Loucy (cell line): Measurements from ENCODE around the gene ASPSCR1.

Experiments used
- H2AFZ ChIP-seq: fragments of 200-600 bp; sonication (generic); 2 replicates; pipeline ENCODE4 v1.6.0; 2016; ENCODE audit warnings: antibody characterized with exemption, mild to moderate bottlenecking, low read length, moderate library complexity
- H3F3A ChIP-seq: fragments of 200-600 bp; 2 replicates; pipeline ENCODE4 v1.6.0; 2016; ENCODE audit warnings: antibody characterized with exemption, low read depth, mild to moderate bottlenecking
- H3K27me3 ChIP-seq: fragments of 200-600 bp; sonication (generic); 2 replicates; pipeline ENCODE4 v1.6.1; 2014; ENCODE audit warnings: low read length, mild to moderate bottlenecking; ENCODE audit not compliant: insufficient read depth, poor library complexity, severe bottlenecking
- H3K36me3 ChIP-seq: fragments of 200-600 bp; sonication (generic); 2 replicates; pipeline ENCODE4 v1.6.1; 2016; ENCODE audit warnings: low read length; ENCODE audit not compliant: insufficient read depth
- H3K4me1 ChIP-seq: fragments of 200-600 bp; sonication (generic); 2 replicates; pipeline ENCODE4 v1.5.1; 2014; ENCODE audit warnings: low read length, mild to moderate bottlenecking; ENCODE audit not compliant: insufficient read depth, poor library complexity, severe bottlenecking
- H3K4me2 ChIP-seq: fragments of 200-600 bp; sonication (generic); 2 replicates; pipeline ENCODE4 v1.6.0; 2014; ENCODE audit warnings: antibody characterized with exemption, low read length, low read depth, mild to moderate bottlenecking; ENCODE audit not compliant: poor library complexity, severe bottlenecking
- H3K4me3 ChIP-seq: fragments of 200-600 bp; sonication (generic); 2 replicates; pipeline ENCODE4 v1.5.1; 2014; ENCODE audit warnings: low read length, mild to moderate bottlenecking, mixed read lengths; ENCODE audit not compliant: poor library complexity, severe bottlenecking
- H3K79me2 ChIP-seq: fragments of 200-600 bp; sonication (generic); 2 replicates; pipeline ENCODE4 v1.6.1; 2014; ENCODE audit warnings: low read length; ENCODE audit not compliant: insufficient read depth
- H3K9ac ChIP-seq: fragments of 200-600 bp; sonication (generic); 2 replicates; pipeline ENCODE4 v1.6.0; 2014; ENCODE audit warnings: mild to moderate bottlenecking, low read depth, low read length, moderate library complexity; ENCODE audit not compliant: poor library complexity, severe bottlenecking
- H3K9me2 ChIP-seq: fragments of 200-600 bp; sonication (generic); replicated peaks from 2 replicates; pipeline ENCODE4 v1.6.1; 2016; ENCODE audit warnings: low read depth, low read length, mixed read lengths
- H3K9me3 ChIP-seq: fragments of 200-600 bp; sonication (generic); 2 replicates; pipeline ENCODE4 v1.6.1; 2014; ENCODE audit warnings: mild to moderate bottlenecking, antibody characterized with exemption, low read length, low read depth; ENCODE audit not compliant: insufficient read depth
- H4K20me1 ChIP-seq: fragments of 200-600 bp; sonication (generic); 2 replicates; pipeline ENCODE4 v1.6.0; 2014; ENCODE audit warnings: antibody characterized with exemption, low read length, mild to moderate bottlenecking; ENCODE audit not compliant: insufficient read depth, poor library complexity, severe bottlenecking
- CTCF ChIP-seq: fragments of 200-600 bp; sonication (generic); conservative IDR thresholded peaks from 2 replicates; pipeline ENCODE4 v1.5.1; 2014; ENCODE audit warnings: mild to moderate bottlenecking, antibody characterized with exemption, low read length
- EZH2phosphoT487 ChIP-seq: fragments of 200-600 bp; IDR thresholded peaks from 2 replicates; pipeline ENCODE4 v1.6.1; 2018; ENCODE audit warnings: antibody characterized with exemption, mild to moderate bottlenecking, moderate library complexity, borderline replicate concordance

The ASPSCR1 gene

GRCh38 chr17:82010575-82011525 is 33.4 kb downstream of the ASPSCR1 start:
- H3K79me2 ChIP-seq = no peaks in the 10 kb centered on the region
- H3K9ac ChIP-seq = no peak overlapping the region
- no peak overlapping the region for H3K4me3 ChIP-seq
- H3K9me3 ChIP-seq = no peaks in the 10 kb centered on the region
- H3K27me3 ChIP-seq = no peaks in the 10 kb centered on the region
- no peaks in the 10 kb centered on the region for H4K20me1 ChIP-seq
- H2AFZ ChIP-seq = no peak overlapping the region
- TF ChIP-seq EZH2phosphoT487 = no peak
- TF ChIP-seq CTCF = no peak
- H3K4me1 ChIP-seq = no peaks in the 10 kb centered on the region
- H3K4me2 ChIP-seq = no peak overlapping the region
- H3K9me2 ChIP-seq = no peaks in the 10 kb centered on the region
- no peaks in the 10 kb centered on the region for H3F3A ChIP-seq
- H3K36me3 ChIP-seq = no peaks in the 10 kb centered on the region

DNA sequence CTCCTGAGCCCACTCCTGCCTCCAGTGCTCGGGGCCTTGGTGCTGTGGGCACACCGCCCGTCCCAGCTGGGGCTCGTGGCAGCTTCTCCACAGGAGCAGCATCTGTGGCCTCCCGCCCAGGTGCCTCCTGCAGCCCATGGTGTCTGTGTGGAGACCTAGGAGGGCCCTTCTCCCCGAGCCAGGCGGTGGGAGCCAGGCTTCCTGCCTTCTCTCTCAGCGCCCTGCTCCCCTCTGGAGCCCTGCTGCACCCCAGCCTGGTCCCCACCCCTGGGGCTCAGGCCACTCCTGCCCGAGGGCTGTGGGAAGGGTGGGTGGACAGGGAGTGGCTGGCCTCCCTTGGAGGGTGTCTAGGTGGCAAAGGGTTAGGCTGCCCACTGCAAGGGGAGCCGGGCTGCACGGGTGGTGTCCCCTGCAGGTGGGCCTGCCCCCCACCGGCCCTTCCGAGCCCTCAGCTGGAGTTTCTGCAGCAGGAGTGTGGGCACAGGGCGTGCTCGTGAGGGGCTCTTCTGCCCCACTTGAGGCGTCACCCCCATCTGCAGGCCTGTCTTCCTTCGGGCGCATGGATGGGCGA is 34.3 kb downstream of the ASPSCR1 start:
- Histone ChIP-seq H3K4me1 (no peaks in the 10 kb centered on the region), H3K27me3 (no peaks in the 10 kb centered on the region), H4K20me1 (no peaks in the 10 kb centered on the region), H3K4me3 (no peak overlapping the region), H3K36me3 (no peaks in the 10 kb centered on the region), H3K9me3 (no peaks in the 10 kb centered on the region), H3K79me2 (no peaks in the 10 kb centered on the region), H3K9ac (no peak overlapping the region), H3K4me2 (no peak overlapping the region), H3K9me2 (no peaks in the 10 kb centered on the region), H2AFZ (no peak overlapping the region), H3F3A (no peaks in the 10 kb centered on the region)
- TF ChIP-seq EZH2phosphoT487 (no peak), CTCF (no peak)

DNA sequence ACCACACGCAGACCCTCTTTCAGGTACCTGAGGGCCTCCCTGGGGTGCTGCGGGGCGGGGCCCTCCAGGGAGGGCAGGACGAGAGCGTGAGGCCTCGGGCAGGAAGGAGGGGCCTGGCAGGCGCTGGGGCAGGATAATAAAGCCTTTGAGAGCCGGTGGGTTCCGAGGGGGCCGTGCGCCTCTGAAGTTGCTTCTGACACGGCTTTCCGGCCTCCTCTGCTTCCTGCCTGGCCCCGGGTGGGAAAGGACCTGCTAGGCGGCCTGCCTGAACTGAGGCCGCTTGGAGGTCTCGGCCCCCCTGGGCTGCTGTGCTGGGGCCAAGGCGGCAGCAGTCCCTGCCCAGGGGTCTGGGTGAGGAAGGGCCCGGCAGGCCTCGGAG is 34.8 kb downstream of the ASPSCR1 start:
- Histone ChIP-seq H4K20me1 (no peaks in the 10 kb centered on the region), H3K4me2 (no peak overlapping the region)
- TF ChIP-seq CTCF = no peak
- TF ChIP-seq EZH2phosphoT487 = no peak

More for the DNA sequence above, 34.8 kb downstream of the ASPSCR1 start:
- Histone ChIP-seq H3K4me1 (no peaks in the 10 kb centered on the region), H3K9me3 (no peaks in the 10 kb centered on the region), H3K9me2 (no peaks in the 10 kb centered on the region), H3K9ac (no peak overlapping the region), H3K4me3 (no peak overlapping the region), H3K27me3 (no peaks in the 10 kb centered on the region), H3F3A (no peaks in the 10 kb centered on the region), H3K36me3 (no peaks in the 10 kb centered on the region), H2AFZ (no peak overlapping the region), H3K79me2 (no peaks in the 10 kb centered on the region)
